DMS 273 treated with DMSO at 0.1 percent for 48 hours (cell line): ENCODE measurements around the gene CCDC92.

Source experiments
- DNase-seq: peaks from one replicate; lab custom pipeline; 2025; lab: John Stamatoyannopoulos, UW

The CCDC92 gene

GRCh38 chr12:124002021-124002644, 29.5 kb upstream of the CCDC92 start:
- no peak for DNase-seq

GRCh38 chr12:124001343-124001742, 28.7 kb upstream of the CCDC92 start:
- no peak for DNase-seq

- DNase-seq: no peak
Measured at GRCh38 chr12:124000111-124000510, 27.5 kb upstream of the CCDC92 start.

GRCh38 chr12:123998991-123999359, 26.3 kb upstream of the CCDC92 start:
- DNase-seq: no peak

- no peak for DNase-seq
Measured at GRCh38 chr12:123998344-123998990, 25.8 kb upstream of the CCDC92 start.

GRCh38 chr12:123997908-123998307, 25.3 kb upstream of the CCDC92 start:
- no peak for DNase-seq

GRCh38 chr12:123997033-123997822, 24.6 kb upstream of the CCDC92 start:
- no peak for DNase-seq

GRCh38 chr12:123996581-123996980, 23.9 kb upstream of the CCDC92 start:
- DNase-seq: no peak

- no peak for DNase-seq
Measured at GRCh38 chr12:123995023-123995748, 22.6 kb upstream of the CCDC92 start.

GRCh38 chr12:123992118-123992825, 19.6 kb upstream of the CCDC92 start:
- DNase-seq: no peak

GRCh38 chr12:123991372-123991951, 18.8 kb upstream of the CCDC92 start:
- no peak for DNase-seq

- no peak for DNase-seq
Measured at GRCh38 chr12:123990511-123990910, 17.9 kb upstream of the CCDC92 start.

GRCh38 chr12:123989753-123990152, 17.1 kb upstream of the CCDC92 start:
- no peak for DNase-seq

- no peak for DNase-seq
Measured at GRCh38 chr12:123989168-123989567, 16.5 kb upstream of the CCDC92 start.

- no peak for DNase-seq
Measured at GRCh38 chr12:123987022-123987421, 14.4 kb upstream of the CCDC92 start.

GRCh38 chr12:123986374-123986965, 13.8 kb upstream of the CCDC92 start:
- no peak for DNase-seq

- DNase-seq: no peak
Measured at GRCh38 chr12:123984903-123985302, 12.3 kb upstream of the CCDC92 start.

GRCh38 chr12:123983822-123984485, 11.3 kb upstream of the CCDC92 start:
- no peak for DNase-seq

GRCh38 chr12:123982269-123982668, 9.6 kb upstream of the CCDC92 start:
- no peak for DNase-seq

GRCh38 chr12:123979566-123979965, 6.9 kb upstream of the CCDC92 start:
- DNase-seq: no peak
